DND-41 (cell line): ENCODE measurements around the gene MDFI.

ENCODE experiments used
- ATAC-seq: fragments of 200-7000 bp; cut with Tn5 transposase; 3 replicates; pipeline ENCODE4 v1.9.1; 2021; ENCODE audit warnings: low read depth; ENCODE audit not compliant: insufficient read depth
- DNase-seq: peaks from one replicate; pipeline ENCODE4 v3.0.0-alpha.2; 2020
- H2AFZ ChIP-seq: 2 replicates; pipeline ENCODE4 v1.6.0; 2012; ENCODE audit warnings: low read depth, low read length
- H3K27ac ChIP-seq: 2 replicates; pipeline ENCODE4 v1.5.1; 2012; ENCODE audit warnings: low read length, inconsistent platforms
- H3K27me3 ChIP-seq: fragments of 200-600 bp; sonication (generic); 2 replicates; pipeline ENCODE4 v1.6.0; 2012; ENCODE audit warnings: low read length, mild to moderate bottlenecking, inconsistent platforms; ENCODE audit not compliant: insufficient read depth, poor library complexity
- H3K36me3 ChIP-seq: 2 replicates; pipeline ENCODE4 v1.5.1; 2012; ENCODE audit warnings: low read length, inconsistent platforms; ENCODE audit not compliant: insufficient read depth
- H3K4me1 ChIP-seq: 2 replicates; pipeline ENCODE4 v1.5.1; 2012; ENCODE audit warnings: mild to moderate bottlenecking, low read length; ENCODE audit not compliant: insufficient read depth
- H3K4me2 ChIP-seq: 2 replicates; pipeline ENCODE4 v1.6.0; 2012; ENCODE audit warnings: mild to moderate bottlenecking, moderate library complexity, low read length, inconsistent platforms; ENCODE audit not compliant: insufficient read depth
- H3K4me3 ChIP-seq, 2 experiments: fragments of 200-600 bp in 1 of 2; shearing (Covaris generic) in 1 of 2; 2 replicates each; pipeline ENCODE4 v1.5.1; 2012 to 2016; ENCODE audit warnings: inconsistent platforms in 2 of 2, low read length in 2 of 2, mild to moderate bottlenecking in 2 of 2, low read depth in 1 of 2, moderate library complexity in 1 of 2
- H3K79me2 ChIP-seq: 2 replicates; pipeline ENCODE4 v1.6.0; 2012; ENCODE audit warnings: low read length, inconsistent platforms; ENCODE audit not compliant: insufficient read depth
- H3K9ac ChIP-seq: 2 replicates; pipeline ENCODE4 v1.6.0; 2012; ENCODE audit warnings: low read depth, mild to moderate bottlenecking, inconsistent platforms, low read length, moderate library complexity
- H3K9me3 ChIP-seq: 2 replicates; pipeline ENCODE4 v1.5.1; 2012; ENCODE audit warnings: low read length, moderate library complexity, mild to moderate bottlenecking, inconsistent platforms; ENCODE audit not compliant: insufficient read depth, severe bottlenecking
- H4K20me1 ChIP-seq: 2 replicates; pipeline ENCODE4 v1.6.0; 2012; ENCODE audit warnings: low read length; ENCODE audit not compliant: insufficient read depth
- CTCF ChIP-seq: IDR thresholded peaks from 2 replicates; pipeline ENCODE4 v1.5.1; 2012; ENCODE audit warnings: borderline replicate concordance, low read length, moderate library complexity, mild to moderate bottlenecking; ENCODE audit not compliant: poor library complexity, severe bottlenecking; ENCODE audit errors: extremely low read depth
- EZH2 ChIP-seq: IDR thresholded peaks from 3 replicates; pipeline ENCODE4 v1.6.1; 2012; ENCODE audit warnings: borderline replicate concordance, low read depth, mild to moderate bottlenecking, moderate library complexity, low read length, inconsistent platforms; ENCODE audit not compliant: severe bottlenecking

Gene MDFI

DNA sequence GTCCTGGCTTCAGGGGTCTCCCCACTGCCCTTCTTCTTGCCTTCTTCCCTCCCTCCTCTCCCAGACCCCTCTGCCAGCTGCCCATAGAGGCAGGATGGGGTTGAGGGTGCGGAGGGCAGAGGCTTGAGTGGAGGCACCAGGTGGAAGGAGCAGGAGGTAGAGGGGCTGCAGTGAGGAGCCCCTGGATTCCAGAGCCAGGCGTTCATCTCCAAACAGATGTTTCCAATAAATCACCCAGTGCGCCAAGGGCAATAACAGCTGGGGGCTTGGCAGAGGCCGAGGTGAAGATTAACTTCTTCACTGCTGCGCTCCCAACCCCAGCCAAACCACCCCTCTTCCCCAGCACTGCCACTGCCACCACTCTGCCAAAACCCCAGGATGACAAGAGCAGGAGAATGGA, 10.7 kb downstream of the MDFI start:
- H3K27ac ChIP-seq, result no peak overlapping the region
- no peaks in the 10 kb centered on the region for H3K4me1 ChIP-seq
- DNase-seq, result no peak

GRCh38 chr6:41649596-41649995, 11.3 kb downstream of the MDFI start:
- H4K20me1 ChIP-seq, result no peaks in the 10 kb centered on the region
- H3K36me3 ChIP-seq, result peaks cover 14% of the 10 kb centered on the region
- TF ChIP-seq EZH2 (no peak), CTCF (no peak)
- no peak for DNase-seq
- no peaks in the 10 kb centered on the region for H3K9me3 ChIP-seq
- no peak overlapping the region for H3K4me3 ChIP-seq
- no peaks in the 10 kb centered on the region for H3K4me1 ChIP-seq
- H3K9ac ChIP-seq, result no peak overlapping the region
- H3K79me2 ChIP-seq, result no peaks in the 10 kb centered on the region
- no peak overlapping the region for H3K27ac ChIP-seq
- no peak overlapping the region for H2AFZ ChIP-seq
- no peaks in the 10 kb centered on the region for H3K27me3 ChIP-seq
- H3K4me2 ChIP-seq, result no peak overlapping the region
- ATAC-seq, result no peak

More for the DNA sequence above, 10.7 kb downstream of the MDFI start:
- H3K27me3 ChIP-seq, result no peaks in the 10 kb centered on the region
- peaks cover 14% of the 10 kb centered on the region for H3K36me3 ChIP-seq
- H3K4me2 ChIP-seq, result no peak overlapping the region
- no peak for ATAC-seq
- no peaks in the 10 kb centered on the region for H3K79me2 ChIP-seq
- H3K9ac ChIP-seq, result no peak overlapping the region
- no peak overlapping the region for H3K4me3 ChIP-seq
- TF ChIP-seq CTCF, result no peak
- no peak for TF ChIP-seq EZH2
- no peaks in the 10 kb centered on the region for H4K20me1 ChIP-seq
- H3K9me3 ChIP-seq, result no peaks in the 10 kb centered on the region
- no peak overlapping the region for H2AFZ ChIP-seq

- H3K4me2 ChIP-seq, result no peak overlapping the region
- H3K27me3 ChIP-seq, result no peaks in the 10 kb centered on the region
- H2AFZ ChIP-seq, result no peak overlapping the region
- no peaks in the 10 kb centered on the region for H3K4me1 ChIP-seq
- no peaks in the 10 kb centered on the region for H4K20me1 ChIP-seq
- H3K9ac ChIP-seq, result no peak overlapping the region
- no peak overlapping the region for H3K4me3 ChIP-seq
- no peak for DNase-seq
- no peak for ATAC-seq
- peaks cover 14% of the 10 kb centered on the region for H3K36me3 ChIP-seq
- no peaks in the 10 kb centered on the region for H3K9me3 ChIP-seq
- H3K79me2 ChIP-seq, result no peaks in the 10 kb centered on the region
- H3K27ac ChIP-seq, result no peak overlapping the region
- TF ChIP-seq EZH2, result no peak
- no peak for TF ChIP-seq CTCF
These were observed 11.9 kb downstream of the MDFI start for GRCh38 chr6:41650120-41650519.

GRCh38 chr6:41651246-41651961, 13.1 kb downstream of the MDFI start:
- no peak overlapping the region for H3K4me2 ChIP-seq
- ATAC-seq, result no peak
- no peaks in the 10 kb centered on the region for H3K79me2 ChIP-seq
- H3K4me3 ChIP-seq, result no peak overlapping the region
- H2AFZ ChIP-seq, result no peak overlapping the region
- no peak overlapping the region for H3K27ac ChIP-seq
- H3K4me1 ChIP-seq, result no peaks in the 10 kb centered on the region
- H4K20me1 ChIP-seq, result no peaks in the 10 kb centered on the region
- H3K9me3 ChIP-seq, result no peaks in the 10 kb centered on the region
- TF ChIP-seq EZH2, result no peak
- TF ChIP-seq CTCF, result no peak
- H3K9ac ChIP-seq, result no peak overlapping the region
- H3K27me3 ChIP-seq, result no peaks in the 10 kb centered on the region
- peaks cover 12% of the 10 kb centered on the region for H3K36me3 ChIP-seq
- DNase-seq, result no peak
